ENCODE results near the gene ADGRB3.

GRCh38 chr6:68976260-68976659, 341.2 kb downstream of the ADGRB3 start:
- TF ChIP-seq ZBTB7A (IDR thresholded peaks at IDR 0.05; ENCODE audit: low read depth): no peak
- TF ChIP-seq CREB1 (IDR thresholded peaks at IDR 0.05; ENCODE audit: low read depth): no peak
- no peak for TF ChIP-seq RAD21 (IDR thresholded peaks at IDR 0.05; ENCODE audit: low read depth)
- no peak for TF ChIP-seq EP300 (IDR thresholded peaks at IDR 0.05; ENCODE audit: borderline replicate concordance)
- no peak for TF ChIP-seq EGR1 (IDR thresholded peaks at IDR 0.05)
- TF ChIP-seq, protein P1, sequence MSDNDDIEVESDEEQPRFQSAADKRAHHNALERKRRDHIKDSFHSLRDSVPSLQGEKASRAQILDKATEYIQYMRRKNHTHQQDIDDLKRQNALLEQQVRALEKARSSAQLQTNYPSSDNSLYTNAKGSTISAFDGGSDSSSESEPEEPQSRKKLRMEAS (IDR thresholded peaks at IDR 0.05): no peak
- no peak for TF ChIP-seq FOXM1 (IDR thresholded peaks at IDR 0.05; ENCODE audit: borderline replicate concordance, low read depth)
- TF ChIP-seq TAF1 (IDR thresholded peaks at IDR 0.05; ENCODE audit: low read depth): no peak
- TF ChIP-seq TCF12 (IDR thresholded peaks at IDR 0.05; ENCODE audit: low read depth): no peak

All from Ishikawa (cell line).